Nephron progenitor cell (in vitro differentiated cells): ENCODE data around the gene ARHGAP42.
A peak's percentile ranks its signal among the peaks of the same experiment; 100 is the strongest.

Experiments used
- DNase-seq: peaks from one replicate; pipeline ENCODE4 v3.0.0; 2021
- H3K27ac Mint-ChIP-seq: 2 replicates; pipeline ENCODE4 v1.8.0; 2021; ENCODE audit warnings: mild to moderate bottlenecking, moderate library complexity, mixed read lengths
- H3K27me3 Mint-ChIP-seq: 2 replicates; pipeline ENCODE4 v1.8.0; 2021; ENCODE audit warnings: mild to moderate bottlenecking, low read depth, mixed read lengths; ENCODE audit not compliant: poor library complexity
- H3K36me3 Mint-ChIP-seq: 2 replicates; pipeline ENCODE4 v1.8.0; 2021; ENCODE audit warnings: low read depth, mixed read lengths
- H3K4me1 Mint-ChIP-seq: 2 replicates; pipeline ENCODE4 v1.8.0; 2021; ENCODE audit warnings: mixed read lengths
- H3K4me3 Mint-ChIP-seq: 2 replicates; pipeline ENCODE4 v1.8.0; 2021; ENCODE audit warnings: mild to moderate bottlenecking, moderate library complexity, mixed read lengths
- H3K9me3 Mint-ChIP-seq: 2 replicates; pipeline ENCODE4 v1.8.0; 2021; ENCODE audit warnings: mild to moderate bottlenecking, moderate library complexity, mixed read lengths
- TF ChIP-seq, protein P1 (sequence below): fragments of 200-600 bp; sonication (generic); IDR thresholded peaks from 2 replicates; pipeline ENCODE4 v1.5.0; 2021; ENCODE audit warnings: antibody characterized with exemption

The ARHGAP42 gene

DNA sequence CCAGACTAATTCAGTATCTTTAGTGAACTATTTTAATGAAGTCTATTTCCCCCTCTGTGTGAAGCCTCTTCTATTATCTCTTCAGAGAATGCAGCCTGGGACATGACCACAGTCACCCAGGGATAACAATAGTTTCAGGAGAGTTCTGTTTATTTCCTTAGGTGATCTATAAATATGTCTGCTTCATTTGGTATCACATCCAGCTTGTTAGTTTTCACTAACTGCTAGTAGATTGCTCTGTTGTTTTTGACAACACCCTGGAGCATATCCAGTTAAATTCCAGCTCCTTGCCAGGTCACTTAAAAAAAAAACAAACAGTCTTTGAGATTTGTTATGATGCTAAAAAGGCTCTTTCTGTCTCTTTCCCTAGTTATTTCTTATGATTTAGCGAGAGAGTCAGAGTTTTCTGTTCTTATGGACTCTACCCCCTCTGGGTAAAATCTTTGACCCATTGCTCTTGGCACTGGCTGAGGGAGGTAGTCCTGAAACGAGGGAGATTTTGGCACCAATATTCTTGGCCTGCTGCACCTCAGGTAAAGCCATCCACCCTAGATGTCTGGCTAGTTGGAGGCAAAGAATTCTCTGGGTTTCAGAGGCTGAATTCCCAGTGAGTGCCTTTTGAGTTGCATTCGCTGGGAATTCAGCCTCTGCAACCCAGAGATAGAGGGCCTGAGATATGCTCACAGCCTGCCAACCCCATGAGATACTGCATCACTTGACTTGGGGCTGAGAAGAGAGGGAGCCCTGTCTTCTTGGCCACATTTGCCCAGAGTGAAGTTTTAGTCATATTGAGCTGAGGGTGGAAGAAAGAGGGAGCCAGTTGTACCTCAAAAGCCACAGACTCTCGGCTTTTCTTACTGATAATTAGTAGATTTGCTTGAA is 283.4 kb downstream of the ARHGAP42 start:
- H3K36me3 Mint-ChIP-seq = peaks cover 72% of the 10 kb centered on the region
- H3K27ac Mint-ChIP-seq = no peak overlapping the region
- TF ChIP-seq, protein P1, sequence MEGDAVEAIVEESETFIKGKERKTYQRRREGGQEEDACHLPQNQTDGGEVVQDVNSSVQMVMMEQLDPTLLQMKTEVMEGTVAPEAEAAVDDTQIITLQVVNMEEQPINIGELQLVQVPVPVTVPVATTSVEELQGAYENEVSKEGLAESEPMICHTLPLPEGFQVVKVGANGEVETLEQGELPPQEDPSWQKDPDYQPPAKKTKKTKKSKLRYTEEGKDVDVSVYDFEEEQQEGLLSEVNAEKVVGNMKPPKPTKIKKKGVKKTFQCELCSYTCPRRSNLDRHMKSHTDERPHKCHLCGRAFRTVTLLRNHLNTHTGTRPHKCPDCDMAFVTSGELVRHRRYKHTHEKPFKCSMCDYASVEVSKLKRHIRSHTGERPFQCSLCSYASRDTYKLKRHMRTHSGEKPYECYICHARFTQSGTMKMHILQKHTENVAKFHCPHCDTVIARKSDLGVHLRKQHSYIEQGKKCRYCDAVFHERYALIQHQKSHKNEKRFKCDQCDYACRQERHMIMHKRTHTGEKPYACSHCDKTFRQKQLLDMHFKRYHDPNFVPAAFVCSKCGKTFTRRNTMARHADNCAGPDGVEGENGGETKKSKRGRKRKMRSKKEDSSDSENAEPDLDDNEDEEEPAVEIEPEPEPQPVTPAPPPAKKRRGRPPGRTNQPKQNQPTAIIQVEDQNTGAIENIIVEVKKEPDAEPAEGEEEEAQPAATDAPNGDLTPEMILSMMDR = no peak
- no peaks in the 10 kb centered on the region for H3K27me3 Mint-ChIP-seq
- peaks cover 18% of the 10 kb centered on the region for H3K9me3 Mint-ChIP-seq
- H3K4me1 Mint-ChIP-seq = no peaks in the 10 kb centered on the region
- DNase-seq = no peak
- no peak overlapping the region for H3K4me3 Mint-ChIP-seq

DNA sequence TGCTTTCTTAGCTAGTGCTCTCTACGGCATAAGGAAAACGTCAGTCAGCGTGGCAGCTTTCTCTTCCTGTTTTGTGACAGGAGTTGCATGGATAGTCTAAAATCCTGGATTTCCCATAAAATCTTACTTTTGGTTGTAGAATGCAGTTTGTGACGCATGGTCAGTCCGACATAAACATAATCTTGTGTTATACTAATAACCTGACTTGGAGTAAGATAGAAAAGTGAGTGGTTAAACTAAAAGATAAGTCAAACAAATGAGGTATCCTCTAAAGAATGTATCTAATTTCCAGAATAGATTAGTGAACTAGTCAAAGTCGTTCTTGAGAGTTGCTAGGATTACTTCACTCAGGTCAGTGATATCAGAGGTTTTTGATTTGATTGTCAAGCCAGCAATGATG is 285.0 kb downstream of the ARHGAP42 start:
- Mint-ChIP-seq H3K27ac (no peak overlapping the region), H3K4me1 (no peaks in the 10 kb centered on the region), H3K36me3 (peaks cover 71% of the 10 kb centered on the region), H3K9me3 (peaks cover 18% of the 10 kb centered on the region), H3K27me3 (no peaks in the 10 kb centered on the region), H3K4me3 (no peak overlapping the region)
- DNase-seq = no peak
- TF ChIP-seq, protein P1 = no peak

DNA sequence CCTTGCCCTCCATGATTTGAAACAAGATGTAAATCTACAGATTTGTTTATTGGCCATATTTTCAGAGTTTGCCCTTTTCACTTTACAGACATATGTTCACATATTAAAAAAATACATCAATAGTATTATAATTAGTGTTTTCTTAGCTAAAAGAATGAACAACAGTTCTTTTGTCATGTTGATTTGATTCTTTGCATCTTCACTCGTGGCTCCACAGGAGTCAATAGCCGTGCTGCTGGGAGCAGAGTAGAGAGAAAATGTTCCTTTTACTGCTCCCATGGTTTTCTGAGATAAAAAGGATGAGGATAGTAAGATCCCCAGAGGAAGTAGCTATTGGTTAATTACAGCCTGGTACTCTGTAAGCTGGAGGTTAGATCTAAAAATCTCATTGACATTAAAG is 291.4 kb downstream of the ARHGAP42 start:
- H3K9me3 Mint-ChIP-seq = no peaks in the 10 kb centered on the region
- H3K4me3 Mint-ChIP-seq = no peak overlapping the region
- H3K36me3 Mint-ChIP-seq = peaks cover 30% of the 10 kb centered on the region
- no peak overlapping the region for H3K27ac Mint-ChIP-seq
- DNase-seq = no peak
- H3K27me3 Mint-ChIP-seq = no peaks in the 10 kb centered on the region
- TF ChIP-seq, protein P1 = no peak
- H3K4me1 Mint-ChIP-seq = no peaks in the 10 kb centered on the region

DNA sequence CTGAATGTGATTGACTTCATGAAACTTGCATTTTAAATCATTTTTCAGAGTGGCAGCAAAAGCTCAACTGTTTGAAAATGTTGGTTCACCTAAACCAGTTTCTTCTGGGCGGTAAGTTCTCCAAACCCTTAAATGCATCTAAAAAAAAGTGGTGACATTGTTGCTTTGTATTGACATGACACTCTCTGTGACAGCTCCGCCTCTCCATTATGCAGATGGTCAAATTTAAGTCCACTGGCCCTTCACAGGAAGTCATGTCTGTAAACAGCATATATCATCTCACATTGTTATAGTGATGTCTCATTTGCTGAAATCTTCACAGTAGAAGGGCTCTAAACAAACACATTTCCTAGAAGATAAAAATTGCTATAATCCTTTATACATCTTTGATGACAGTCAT is 291.9 kb downstream of the ARHGAP42 start:
- Mint-ChIP-seq H3K36me3 (peaks cover 25% of the 10 kb centered on the region), H3K27ac (no peak overlapping the region), H3K9me3 (no peaks in the 10 kb centered on the region), H3K4me1 (no peaks in the 10 kb centered on the region), H3K27me3 (no peaks in the 10 kb centered on the region), H3K4me3 (no peak overlapping the region)
- TF ChIP-seq, protein P1 = no peak
- DNase-seq = no peak

DNA sequence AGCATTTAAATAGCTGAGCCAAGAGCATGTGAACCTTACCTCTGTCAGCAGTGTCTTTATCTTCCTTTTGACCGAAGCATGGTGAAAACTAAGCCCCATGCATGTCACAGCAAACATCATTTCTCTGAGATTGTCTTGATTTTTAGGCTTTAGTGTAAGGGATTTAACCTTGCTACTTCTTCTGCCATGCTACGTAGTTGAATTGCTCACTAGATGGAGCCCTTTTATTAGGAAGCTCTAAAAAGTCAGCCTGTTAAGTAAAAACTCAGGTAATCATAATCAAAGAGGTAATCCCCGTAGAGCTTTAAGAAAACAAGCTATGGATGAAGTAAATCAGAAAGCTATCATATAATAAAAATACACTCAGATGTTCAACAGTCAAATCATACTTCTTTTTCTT is 293.1 kb downstream of the ARHGAP42 start:
- Mint-ChIP-seq H3K4me3 (no peak overlapping the region), H3K4me1 (no peaks in the 10 kb centered on the region), H3K36me3 (peaks cover 19% of the 10 kb centered on the region), H3K27ac (no peak overlapping the region), H3K27me3 (no peaks in the 10 kb centered on the region), H3K9me3 (no peaks in the 10 kb centered on the region)
- no peak for DNase-seq
- TF ChIP-seq, protein P1 = peak; percentile 15
